Uterus (tissue), 2 donors: ENCODE measurements around the gene NXT2.

Experiments
- CTCF ChIP-seq, 4 experiments: fragments of 200-600 bp in 2 of 4; fragments of 450-650 bp in 2 of 4; sonication (generic) in 2 of 4; IDR thresholded peaks; one replicate each; pipeline ENCODE4 v1.5.1; 2016 to 2019; ENCODE audit warnings: antibody characterized with exemption in 4 of 4, mild to moderate bottlenecking in 2 of 4, moderate library complexity in 1 of 4
- POLR2A ChIP-seq, 2 donors: fragments of 450-650 bp; IDR thresholded peaks; one replicate each; pipeline ENCODE4 v1.6.1; 2016; ENCODE audit warnings: antibody characterized with exemption in 2 of 2, mild to moderate bottlenecking in 1 of 2, moderate library complexity in 1 of 2

GRCh38 chrX:109534933-109535332 lies 1.7 kb upstream of the NXT2 start:
- TF ChIP-seq CTCF (IDR thresholded peaks at IDR 0.05) (no peak), POLR2A (IDR thresholded peaks at IDR 0.05) (no peak)
